ENCODE results near the gene SEC11A.
"Not testable (repeated sequence)": the region's sequence is repeated elsewhere in the genome, so short reads cannot be mapped to it uniquely, and the experiment has no call there.

Gene SEC11A

DNA sequence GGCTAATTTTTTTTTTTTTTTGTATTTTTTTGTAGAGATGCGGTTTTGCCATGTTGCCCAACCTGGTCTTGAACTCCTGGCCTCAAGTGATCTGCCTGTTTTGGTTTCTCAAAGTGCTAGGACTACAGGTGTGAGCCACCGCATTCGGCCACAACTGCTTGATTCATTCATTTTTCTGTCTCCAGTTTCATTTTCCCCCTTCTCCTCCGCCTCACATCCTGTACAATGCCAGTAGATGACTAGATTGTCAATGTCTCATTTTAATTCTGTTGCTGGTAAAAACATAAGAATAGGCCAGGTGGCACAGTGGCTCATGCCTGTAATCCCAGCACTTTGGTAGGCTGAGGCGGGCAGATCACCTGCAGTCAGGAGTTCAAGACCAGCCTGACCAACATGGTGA lies 20.4 kb upstream of the SEC11A start:
- DNase-seq = peak; percentile 39 to 63

DNA sequence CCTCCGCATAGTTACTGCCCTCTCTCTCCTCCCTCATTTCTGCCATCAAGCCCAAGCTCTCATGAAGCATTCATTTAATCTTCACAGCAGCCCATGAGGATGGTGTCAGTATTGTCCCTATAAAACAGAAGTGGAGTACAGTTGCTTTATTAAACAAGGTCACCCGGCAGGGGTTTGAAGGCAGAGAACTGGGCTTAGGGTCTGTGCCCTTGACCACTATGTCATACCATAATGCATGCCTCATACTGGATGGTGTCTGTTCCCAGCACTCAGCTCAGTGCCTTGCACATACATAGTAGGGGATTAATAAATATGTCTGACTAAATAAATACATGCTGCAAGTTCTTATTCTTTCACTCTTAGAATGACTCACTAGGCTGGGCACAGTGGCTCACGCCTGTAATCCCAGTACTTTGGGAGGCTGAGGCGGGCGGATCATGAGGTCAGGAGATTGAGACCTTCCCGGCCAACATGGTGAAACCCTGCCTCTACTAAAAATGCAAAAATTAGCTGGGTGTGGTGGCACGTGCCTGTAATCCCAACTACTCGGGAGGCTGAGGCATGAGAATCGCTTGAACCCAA lies 19.6 kb upstream of the SEC11A start:
- not testable (repeated sequence) for DNase-seq

DNA sequence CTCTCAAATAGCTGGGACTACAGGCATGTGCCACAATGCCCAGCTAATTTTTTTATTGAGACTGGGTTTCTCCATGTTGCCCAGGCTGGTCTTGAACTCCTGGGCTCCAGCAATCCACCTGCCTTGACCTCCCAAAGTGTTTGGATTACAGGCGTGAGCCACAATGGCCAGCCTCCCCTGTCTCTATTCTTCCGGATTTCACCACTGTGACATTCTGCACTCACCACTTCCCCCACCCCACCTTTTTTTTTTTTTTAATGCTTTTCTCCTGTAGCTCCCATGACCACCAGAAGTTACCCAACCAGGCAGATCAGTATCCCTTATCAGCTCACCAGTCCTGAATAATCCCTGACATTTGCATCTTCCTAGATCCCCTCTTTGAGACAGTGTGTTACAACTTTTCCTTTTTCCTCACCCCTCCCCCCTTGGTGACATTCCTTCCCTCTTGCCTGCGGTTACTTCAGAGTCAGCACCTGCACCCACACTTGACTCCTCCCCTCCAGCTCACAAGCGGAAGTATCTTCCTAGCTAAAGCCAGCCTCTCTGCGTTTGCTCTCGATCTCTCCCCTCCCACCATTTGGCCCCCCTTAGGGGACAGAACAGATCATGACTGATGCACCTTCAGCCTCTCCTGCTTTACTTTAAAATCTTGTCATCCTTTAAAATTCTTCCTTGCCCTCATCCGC lies 19.0 kb upstream of the SEC11A start:
- DNase-seq = peak; percentile 43 to 79

DNA sequence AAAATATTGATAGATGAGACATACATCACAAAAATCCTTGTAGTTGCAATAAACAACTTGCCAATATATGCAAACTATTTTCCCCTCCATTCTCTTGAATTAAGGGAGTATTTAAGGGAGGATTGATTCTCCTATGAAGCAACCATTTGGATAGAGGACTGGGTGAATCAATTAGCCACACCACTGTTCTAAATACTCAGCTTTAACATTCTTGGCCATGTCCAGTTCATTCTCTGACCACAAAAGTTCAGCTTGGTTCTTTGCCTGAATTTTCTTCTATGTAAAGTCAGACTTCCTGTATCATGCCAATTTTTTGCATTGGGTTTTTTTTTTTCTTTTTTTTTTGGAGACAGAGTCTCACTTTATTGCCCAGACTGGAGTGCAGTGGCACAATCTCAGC lies 15.8 kb upstream of the SEC11A start:
- DNase-seq = no peak

DNA sequence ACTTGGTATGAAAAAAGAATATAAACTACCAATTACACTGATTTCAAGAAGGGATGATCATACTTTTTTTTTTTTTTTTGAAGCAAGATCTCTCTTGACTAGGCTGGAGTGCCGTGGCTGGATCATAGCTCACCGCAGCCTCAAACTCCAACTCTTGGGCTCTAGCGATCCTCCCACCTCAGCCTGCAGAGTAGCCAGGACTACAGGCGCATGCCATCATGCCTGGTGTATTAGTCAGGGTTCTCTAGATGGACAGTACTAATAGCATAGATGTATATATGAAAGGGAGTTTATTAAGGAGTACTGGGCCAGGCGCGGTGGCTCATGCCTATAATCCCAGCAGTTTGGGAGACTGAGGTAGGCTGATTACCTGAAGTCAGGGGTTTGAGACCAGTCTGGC lies 11.5 kb upstream of the SEC11A start:
- DNase-seq = no peak

DNA sequence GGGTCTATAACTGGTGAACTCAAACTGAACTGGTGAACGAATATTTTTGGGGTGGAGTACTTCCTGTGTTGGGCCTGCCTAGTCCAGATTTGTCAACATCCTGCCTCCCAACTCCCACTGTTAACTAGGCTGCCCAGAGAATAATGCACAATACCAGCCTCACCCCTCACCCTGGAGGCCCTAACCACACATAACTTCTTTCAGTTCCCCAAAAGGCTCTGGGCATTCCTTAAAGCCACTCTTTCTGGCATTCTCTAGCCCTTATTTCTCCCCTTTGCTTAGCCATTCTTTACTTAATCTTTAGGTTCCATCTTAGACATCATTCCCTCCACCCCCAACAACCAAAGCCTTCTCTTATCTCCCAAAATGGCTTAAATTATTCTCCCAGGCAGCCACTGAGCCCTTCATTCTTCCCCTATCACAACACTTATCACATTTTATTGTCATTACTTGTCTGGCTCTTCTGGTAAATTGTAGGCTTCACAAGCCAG lies 9.1 kb upstream of the SEC11A start:
- no peak for DNase-seq

DNA sequence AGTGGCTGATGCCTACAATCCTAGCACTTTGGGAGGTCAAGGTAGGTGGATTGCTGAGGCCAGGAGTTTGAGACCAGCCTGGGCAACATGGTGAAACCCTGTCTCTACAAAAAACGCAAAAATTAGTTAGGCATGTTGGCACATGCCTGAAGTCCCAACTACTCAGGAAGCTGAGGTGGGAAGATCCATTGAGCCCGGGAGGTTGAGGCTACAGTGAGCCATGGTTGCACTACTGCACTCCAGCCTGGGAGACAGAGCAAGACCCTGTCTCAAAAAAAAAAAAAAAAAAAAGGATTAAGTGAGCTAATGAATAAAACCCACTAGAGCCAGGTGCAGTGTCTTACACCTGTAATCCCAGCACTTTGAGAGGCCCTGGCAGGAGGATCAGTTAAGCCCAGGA lies 6.7 kb upstream of the SEC11A start:
- DNase-seq = no peak

DNA sequence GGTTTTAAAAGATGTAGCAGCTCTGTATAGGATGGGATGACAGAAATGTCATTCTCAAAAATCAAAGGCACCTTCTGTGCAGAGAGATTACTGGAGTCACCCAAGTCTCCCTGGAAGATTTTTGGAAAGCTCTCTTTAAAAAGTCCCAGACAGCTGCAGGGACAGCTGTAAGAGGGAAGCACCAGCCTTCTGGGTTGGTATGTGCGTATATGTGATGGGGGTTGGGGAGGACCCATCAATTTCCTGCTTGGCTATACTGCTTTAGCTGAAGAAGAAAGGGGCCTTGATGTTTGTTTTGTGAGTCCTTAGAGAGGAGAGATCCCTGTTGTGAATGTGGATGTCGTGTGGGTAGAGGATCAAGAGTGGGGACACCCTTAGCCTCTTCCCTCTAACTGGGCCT lies 5.4 kb upstream of the SEC11A start:
- DNase-seq = no peak

DNA sequence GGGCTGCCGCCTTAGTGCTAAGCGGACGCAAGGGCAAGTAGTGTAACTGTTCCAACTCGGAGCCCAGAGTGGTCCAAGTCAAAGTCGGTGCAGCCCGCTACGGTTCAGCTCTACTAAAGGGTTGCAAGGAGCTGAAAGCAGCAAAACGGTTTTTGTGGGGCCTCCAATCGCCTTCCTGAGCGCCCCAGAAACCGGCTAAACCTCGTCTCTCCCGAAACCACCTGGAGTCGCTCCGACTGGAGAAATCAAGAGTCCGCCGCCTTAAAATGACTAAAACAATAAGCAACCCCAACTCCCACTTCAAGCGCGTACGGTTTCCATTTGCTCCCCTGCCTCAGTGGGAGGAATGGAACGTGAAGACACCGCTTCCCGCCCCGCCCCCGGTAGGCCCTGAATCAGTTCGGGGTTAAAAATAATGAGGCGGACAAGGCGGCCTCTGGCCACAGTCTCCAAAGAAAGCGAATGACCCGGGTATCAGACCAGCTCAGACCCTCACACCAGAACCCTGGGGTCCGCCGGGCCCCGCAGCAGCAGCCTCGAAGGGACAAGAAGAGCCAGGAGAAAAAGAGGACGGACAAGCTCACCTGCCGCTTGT lies 401 bp downstream of the SEC11A start:
- peak; percentile 46 to 49 for DNase-seq

DNA sequence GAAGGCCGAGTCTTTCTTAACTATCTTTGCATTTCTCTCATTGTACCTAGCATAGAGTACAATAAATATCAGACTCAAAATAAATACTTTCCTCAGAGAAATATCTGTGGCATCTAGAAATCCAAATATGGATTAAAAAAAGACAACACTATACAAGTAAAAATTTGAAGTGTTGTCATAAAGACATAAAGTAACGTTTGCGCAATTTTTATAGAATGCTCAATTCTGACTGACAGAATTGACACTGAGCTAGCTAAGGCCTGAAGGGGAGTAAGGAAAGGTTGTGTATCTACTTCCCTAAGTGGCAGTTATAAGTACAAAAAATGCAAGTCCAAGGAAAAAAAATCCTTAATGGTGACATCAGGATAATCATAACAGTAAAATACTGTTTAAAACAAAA lies 1.1 kb downstream of the SEC11A start:
- DNase-seq = no peak

DNA sequence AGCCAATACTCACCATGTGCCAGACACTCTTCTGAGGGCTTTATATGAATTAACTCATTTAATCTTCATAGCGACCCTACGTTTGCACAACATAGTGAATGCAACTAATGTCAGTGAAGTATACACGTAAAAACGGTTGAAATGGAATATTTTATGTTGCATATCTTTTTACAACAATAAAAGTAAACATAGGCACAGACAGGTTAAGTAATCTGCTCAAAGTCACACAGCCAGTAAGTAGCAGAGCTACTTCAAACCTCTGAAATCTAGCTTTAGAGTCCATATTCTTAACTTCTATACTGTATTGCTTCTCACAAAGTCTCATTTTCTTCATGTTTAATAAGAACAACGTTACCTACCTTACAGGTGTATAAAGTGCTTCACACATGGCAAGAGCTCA lies 1.6 kb downstream of the SEC11A start:
- DNase-seq = no peak

DNA sequence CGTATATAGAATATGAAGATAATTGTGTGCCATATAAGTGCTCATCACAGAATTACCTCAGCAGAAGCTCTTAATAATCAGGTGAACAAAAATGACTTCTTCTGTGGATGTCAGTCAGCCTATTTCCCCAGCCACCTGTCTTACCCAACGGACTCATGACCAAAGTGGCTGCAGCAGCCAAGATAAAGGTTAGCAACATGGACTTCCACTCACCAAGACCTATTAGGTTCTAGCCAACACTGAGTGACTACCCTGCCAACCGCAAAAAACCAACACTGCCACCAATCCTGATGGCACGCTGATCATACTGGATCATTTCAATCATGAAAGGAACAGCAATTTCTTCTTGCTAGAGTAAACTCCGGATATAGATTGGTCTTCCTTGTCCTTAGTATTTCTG lies 12.1 kb downstream of the SEC11A start:
- no peak for DNase-seq

DNA sequence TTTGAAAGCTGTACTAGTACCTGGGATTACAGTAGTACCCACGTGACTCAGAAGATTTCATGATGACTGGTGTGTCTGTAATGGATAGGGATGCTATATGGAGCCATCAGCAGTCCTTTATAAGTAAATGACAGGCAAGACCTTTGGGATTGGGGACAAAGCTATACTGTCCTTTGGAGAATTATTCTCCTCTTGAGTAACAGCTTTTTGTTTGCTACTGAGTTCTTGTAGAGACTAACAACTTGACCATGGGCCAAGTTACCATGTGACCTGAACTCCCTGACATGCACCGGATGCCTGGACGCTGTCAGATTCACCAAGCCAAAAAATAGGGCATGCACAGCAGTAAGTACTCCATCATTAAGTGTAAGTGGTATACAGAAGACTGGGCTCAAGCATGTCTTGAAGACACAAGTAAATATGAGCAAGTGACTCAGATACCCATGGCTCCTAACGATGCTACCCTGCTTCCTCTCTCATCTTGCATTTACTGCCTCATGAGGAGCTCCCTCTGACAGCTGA lies 12.9 kb downstream of the SEC11A start:
- DNase-seq = no peak

DNA sequence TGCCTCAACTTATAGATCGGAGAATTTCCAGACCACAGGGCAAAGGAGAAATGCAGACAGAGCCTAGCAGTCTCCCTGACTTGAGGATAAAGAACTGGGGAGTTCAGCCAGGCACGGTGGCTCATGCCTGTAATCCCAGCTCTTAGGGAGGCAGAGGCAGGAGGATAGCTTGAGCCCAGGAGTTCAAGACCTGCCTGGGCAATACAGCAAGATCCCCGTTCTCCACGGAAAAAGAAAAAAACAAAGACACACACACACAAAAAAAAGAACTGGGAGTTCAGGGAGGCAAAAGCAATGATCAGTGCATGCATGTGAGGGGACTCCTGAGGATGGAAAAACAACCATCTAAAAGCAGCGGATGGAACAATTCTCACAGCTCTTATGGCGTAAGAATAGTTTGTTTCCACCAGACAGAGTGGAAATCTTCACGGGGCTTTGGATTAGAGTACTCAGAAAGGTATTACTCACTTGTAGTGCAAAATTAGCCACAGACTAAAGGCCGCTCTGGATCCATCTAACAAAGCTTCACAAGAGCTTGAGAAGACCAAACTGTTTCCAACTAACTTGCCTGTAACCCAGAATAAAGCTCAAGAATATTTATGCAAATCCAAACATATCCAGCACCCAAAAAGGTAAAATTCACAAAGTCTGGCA lies 16.3 kb downstream of the SEC11A start:
- DNase-seq = no peak

DNA sequence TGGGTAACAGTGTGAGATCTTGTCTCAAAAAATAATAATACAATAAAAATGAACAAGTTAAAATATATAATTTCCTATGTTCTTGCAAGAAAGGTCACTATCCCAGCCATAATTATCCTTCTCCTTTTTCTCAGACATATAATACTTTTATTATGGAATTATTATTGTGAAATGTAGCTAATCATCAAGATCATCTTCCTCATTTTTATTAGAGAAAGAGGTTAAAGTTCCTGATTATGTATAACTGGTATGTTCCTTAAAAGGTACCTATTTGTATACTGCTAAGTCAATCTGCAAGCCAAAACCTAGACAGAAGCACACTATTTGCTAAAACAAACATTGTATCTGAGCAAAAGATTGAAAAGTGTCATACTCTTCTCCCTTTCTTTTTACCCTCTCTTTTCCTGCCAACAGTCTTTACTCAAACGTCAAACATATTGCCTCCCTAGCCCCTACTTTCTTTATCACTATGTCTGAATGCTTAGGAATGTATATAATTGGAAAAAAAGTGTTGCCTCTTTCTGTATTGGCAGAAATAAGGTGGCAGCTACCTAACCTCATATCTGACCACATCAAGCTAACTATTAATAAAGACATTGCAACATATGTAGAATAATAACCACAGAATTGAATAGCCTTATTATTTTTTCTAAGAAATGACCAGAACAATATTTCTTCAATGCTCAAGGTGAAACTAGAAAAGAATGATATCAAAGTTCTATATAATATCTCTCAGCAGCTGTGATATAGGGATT lies 18.5 kb downstream of the SEC11A start:
- DNase-seq = no peak

DNA sequence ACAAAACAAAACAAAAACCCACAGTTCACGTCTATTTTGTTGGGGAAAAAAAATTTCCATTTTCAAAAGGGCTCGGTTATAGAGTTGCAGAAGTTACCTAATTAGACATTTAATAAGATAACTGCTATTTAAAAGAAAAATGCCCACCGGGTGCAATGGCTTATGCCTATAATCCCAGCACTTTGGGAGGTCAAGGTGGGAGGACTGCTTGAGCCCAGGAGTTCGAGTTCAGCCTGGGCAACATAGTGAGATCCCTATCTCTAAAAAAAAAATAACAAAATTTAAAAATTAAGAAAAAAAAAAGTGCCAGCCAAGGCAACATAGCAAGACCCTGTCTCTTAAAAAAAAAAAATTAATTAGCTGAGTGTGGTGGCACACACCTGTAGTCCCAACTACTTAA lies 19.2 kb downstream of the SEC11A start:
- DNase-seq = no peak

DNA sequence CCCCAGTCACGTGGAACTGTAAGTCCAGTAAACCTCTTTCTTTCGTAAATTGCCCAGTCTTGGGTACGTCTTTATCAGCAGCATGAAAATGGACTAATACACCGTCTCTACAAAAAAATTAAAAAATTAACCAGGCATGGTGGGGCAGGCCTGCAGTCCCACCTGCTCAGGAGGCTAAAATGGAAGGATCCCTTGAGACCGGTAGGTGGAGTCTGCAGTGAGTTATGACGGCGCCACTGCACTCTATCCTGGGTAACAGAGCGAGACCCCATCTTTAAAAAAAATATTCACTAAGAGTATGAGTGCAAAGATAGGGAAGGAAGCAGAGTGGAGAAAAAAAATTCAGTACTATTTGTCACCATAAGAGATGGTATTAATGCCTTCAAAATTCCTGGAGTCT lies 25.6 kb downstream of the SEC11A start:
- DNase-seq = no peak

DNA sequence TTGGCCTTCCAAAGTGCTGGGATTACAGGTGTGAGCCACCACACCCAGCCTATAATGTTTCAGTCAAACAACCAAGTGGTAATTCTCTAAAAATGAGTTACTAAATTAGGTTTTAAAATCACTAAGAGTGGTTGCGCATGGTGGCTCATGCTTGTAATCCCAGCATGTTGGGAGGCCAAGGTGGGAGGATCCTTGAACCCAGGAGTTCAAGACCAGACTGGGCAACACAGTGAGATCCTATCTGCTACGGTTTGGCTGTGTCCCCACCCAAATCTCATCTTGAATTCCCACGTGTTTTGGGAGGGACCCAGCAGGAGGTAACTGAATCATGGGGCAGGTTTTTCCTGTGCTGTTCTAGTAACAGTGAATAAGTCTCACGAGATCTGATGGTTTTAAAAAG lies 26.1 kb downstream of the SEC11A start:
- DNase-seq = no peak

DNA sequence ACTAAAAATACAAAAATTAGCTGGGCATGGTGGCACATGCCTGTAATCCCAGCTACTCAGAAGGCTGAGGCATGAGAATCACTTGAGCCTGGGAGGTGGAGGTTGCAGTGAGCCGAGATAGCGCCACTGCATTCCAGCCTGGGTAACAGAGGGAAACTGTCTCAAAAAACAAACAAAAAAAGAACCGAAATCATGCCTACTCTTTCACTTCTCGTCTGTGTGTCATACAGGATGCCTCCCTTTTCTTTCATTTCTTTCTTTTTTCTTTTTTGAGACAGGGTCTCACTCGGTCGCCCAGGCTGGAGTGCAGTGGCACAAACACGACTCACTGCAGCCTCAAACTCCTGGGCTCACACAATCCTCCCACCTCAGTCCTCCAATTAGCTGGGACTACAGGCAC lies 29.5 kb downstream of the SEC11A start:
- not testable (repeated sequence) for DNase-seq

DNA sequence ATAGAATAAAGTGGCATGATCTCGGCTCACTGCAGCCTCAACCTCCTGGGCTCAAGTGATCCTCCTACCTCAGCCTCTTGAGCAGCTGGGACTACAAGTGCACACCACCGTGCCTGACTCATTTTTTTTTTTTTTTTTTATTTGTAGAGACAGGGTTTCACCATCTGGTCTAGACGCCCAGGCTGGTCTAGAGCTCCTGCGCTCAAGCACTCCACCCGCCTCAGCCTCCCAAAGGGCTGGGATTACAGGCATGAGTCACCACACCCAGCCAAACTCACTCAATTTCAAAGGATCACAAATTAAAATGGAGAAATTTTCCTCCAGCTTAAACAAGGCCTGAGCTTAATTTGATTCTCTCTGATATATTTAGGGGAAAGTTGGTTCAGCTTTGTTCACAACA lies 30.6 kb downstream of the SEC11A start:
- no peak for DNase-seq

DNA sequence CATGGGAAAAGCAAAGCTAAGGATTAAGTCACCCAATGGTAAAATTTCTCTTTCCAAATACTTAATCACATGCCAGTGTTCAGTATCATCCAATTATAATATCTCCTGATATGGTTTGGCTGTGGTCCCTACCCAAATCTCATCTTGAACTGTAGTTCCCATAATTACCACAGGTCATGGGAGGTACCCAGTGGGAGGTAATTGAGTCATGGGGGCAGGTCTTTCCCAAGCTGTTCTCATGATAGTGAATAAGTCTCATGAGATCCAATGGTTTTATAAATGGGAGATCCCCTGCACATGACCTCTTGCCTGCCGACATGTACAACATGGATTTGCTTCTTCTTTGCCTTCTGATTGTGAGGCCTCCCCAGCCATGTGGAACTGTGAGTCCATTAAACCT lies 31.8 kb downstream of the SEC11A start:
- no peak for DNase-seq

DNA sequence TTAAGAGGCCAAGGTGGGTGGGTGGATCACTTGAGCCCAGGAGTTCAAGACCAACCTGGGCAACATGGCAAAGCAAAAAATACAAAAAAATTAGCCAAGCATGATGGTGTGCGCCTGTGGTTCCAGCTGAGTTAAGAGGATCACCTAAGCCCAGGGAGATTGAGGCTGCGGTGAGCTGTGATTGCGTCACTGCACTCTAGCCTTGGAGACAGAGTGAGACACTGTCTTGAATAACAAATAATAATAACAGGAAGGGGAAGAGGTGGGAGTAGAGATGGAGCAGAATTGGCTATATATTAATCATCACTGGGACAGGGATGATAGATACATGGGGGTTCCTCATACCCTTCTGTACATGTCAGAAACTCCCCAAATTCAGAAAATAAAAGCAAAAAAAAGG lies 34.1 kb downstream of the SEC11A start:
- DNase-seq = peak in 1 of 2 experiments; percentile 37

DNA sequence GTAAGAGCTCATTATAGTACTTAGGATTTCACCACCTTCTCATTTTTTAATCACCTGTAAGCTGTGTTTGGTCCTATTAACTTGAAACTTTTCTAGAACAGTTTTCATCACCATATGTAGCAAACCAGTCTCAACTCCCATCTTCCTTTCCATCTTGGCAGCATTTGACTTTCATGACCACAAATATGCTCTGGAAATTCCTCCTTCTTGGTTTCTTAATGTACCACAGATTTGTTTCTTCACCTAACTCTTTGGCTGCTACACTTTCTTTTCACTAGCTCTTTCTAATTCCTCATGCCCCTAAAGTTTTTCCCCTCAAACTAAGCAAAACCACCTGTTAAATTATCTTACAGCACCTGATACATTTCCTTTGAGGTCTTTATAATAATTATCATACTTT lies 44.7 kb downstream of the SEC11A start:
- no peak for DNase-seq

Data from stimulated activated CD4-positive, alpha-beta T cell treated with anti-CD3 and anti-CD28 coated beads, Interleukin-4, amount 100 ng/mL, for 4 hours (primary cell).